ENCODE results near the gene FARP1.

The FARP1 gene

GRCh38 chr13:98176777-98177608 lies 34.1 kb downstream of the FARP1 start, which contains the start of gene RNF113B:
Gene RNF113B (minus strand): TSS chr13:98177269. CDS start chr13:98177236, 33 bp downstream.
- no peaks in the 10 kb centered on the region for H3K9me3 ChIP-seq (ENCODE audit: control insufficient read depth, low read length)
- H3K36me3 ChIP-seq (ENCODE audit: control insufficient read depth, insufficient read depth, low read length, severe bottlenecking), result no peaks in the 10 kb centered on the region
- peaks cover 33% of the 10 kb centered on the region for H3K4me1 ChIP-seq (ENCODE audit: control insufficient read depth, insufficient read depth, low read length)
- DNase-seq (ENCODE audit: low read depth), result no peak
- H3K27me3 ChIP-seq (replicated peaks; ENCODE audit: control insufficient read depth, insufficient read depth, low read length), result no peaks in the 10 kb centered on the region
- H3K4me3 ChIP-seq (ENCODE audit: low read length), result no peak within 1 kb of the TSS
- no peak within 1 kb of the TSS for H3K9ac ChIP-seq (ENCODE audit: low read length)

- no peaks in the 10 kb centered on the region for H3K36me3 ChIP-seq (ENCODE audit: control insufficient read depth, insufficient read depth, low read length, severe bottlenecking)
- H3K4me3 ChIP-seq (ENCODE audit: low read length), result no peak overlapping the region
- no peak overlapping the region for H3K9ac ChIP-seq (ENCODE audit: low read length)
- peaks cover 2% of the 10 kb centered on the region for H3K4me1 ChIP-seq (ENCODE audit: control insufficient read depth, insufficient read depth, low read length)
- DNase-seq (ENCODE audit: low read depth), result no peak
- H3K9me3 ChIP-seq (ENCODE audit: control insufficient read depth, low read length), result no peaks in the 10 kb centered on the region
- no peaks in the 10 kb centered on the region for H3K27me3 ChIP-seq (replicated peaks; ENCODE audit: control insufficient read depth, insufficient read depth, low read length)
Observed at GRCh38 chr13:98180092-98180491, 37.2 kb downstream of the FARP1 start.

DNA sequence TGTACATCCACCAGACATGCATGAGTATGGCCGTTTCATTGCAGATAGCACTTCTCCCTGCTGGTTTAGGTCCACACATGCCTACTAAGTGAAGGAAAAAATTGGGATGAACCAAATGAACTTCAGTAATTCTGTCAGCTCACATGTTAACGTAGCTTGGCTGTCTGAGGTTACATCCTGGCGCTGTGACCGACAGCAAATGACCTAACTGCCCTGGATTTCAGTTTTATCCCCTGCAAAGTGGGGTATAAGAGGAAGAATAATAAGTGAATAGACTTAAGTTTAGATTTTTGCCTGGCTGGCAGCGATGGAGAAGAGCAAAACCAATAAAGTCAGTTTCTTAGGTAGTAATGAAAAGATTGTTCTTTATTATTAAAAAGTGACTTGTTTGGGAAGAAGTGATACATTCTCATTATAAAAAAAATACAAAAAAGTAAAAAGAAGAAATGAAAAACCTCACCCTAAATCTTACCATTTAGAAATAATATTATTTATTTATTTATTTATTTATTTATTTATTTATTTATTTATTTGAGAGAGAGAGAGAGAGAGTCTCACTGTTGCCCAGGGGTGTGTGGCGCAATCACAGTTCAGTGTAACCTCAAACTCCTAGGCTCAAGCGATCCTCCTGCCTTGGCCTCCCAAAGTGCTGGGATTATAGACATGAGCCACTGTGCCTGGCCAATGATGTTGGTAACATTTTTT lies 38.4 kb downstream of the FARP1 start:
- Histone ChIP-seq H3K4me3 (ENCODE audit: low read length) (no peak overlapping the region), H3K36me3 (ENCODE audit: control insufficient read depth, insufficient read depth, low read length, severe bottlenecking) (no peaks in the 10 kb centered on the region), H3K9me3 (ENCODE audit: control insufficient read depth, low read length) (no peaks in the 10 kb centered on the region), H3K27me3 (replicated peaks; ENCODE audit: control insufficient read depth, insufficient read depth, low read length) (no peaks in the 10 kb centered on the region), H3K9ac (ENCODE audit: low read length) (no peak overlapping the region), H3K4me1 (ENCODE audit: control insufficient read depth, insufficient read depth, low read length) (no peaks in the 10 kb centered on the region)
- DNase-seq (ENCODE audit: low read depth), result no peak

DNA sequence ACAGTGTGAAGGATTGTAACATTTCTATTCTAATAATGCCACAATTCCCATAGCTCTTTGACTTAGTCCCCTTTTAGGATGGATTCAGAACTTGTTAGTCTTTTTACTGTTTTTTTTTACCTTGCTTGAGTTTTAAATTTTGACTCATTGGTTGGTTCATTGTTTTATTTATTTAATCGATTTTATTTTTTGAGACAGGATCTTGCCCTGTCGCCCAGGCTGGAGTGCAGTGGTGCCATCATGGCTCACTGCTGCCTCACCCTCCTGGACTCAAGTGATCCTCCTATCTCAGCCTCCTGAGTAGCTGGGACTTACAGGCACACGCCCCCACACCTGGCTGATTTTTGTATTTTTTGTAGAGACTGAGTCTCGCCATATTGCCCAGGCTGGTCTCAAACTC lies 39.3 kb downstream of the FARP1 start:
- DNase-seq (ENCODE audit: low read depth), result no peak
- no peaks in the 10 kb centered on the region for H3K9me3 ChIP-seq (ENCODE audit: control insufficient read depth, low read length)
- no peak overlapping the region for H3K4me3 ChIP-seq (ENCODE audit: low read length)

DNA sequence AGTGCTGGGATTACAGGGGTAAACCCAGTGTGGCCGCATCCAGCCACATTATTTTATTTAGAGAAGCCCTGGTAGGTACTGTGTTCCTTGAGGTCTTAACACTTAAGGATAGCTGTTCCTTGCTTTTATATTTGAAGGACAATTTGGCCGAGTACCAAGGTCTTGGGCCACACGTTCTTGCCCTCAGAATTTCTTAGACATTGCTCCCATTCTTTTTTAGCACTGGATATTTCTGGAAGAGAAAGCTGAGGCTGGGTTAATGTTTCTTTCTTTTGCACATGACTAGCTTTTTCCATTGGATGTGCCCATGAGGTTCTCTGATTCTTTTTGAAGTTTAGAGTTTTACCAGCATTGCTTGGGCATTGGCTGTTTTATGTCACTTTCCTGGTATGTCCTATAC lies 39.7 kb downstream of the FARP1 start:
- Histone ChIP-seq H3K4me3 (ENCODE audit: low read length) (no peak overlapping the region), H3K36me3 (ENCODE audit: control insufficient read depth, insufficient read depth, low read length, severe bottlenecking) (no peaks in the 10 kb centered on the region)
- DNase-seq (ENCODE audit: low read depth), result no peak

More for the DNA sequence above, 39.3 kb downstream of the FARP1 start:
- no peaks in the 10 kb centered on the region for H3K4me1 ChIP-seq (ENCODE audit: control insufficient read depth, insufficient read depth, low read length)
- H3K27me3 ChIP-seq (replicated peaks; ENCODE audit: control insufficient read depth, insufficient read depth, low read length), result no peaks in the 10 kb centered on the region
- no peak overlapping the region for H3K9ac ChIP-seq (ENCODE audit: low read length)
- H3K36me3 ChIP-seq (ENCODE audit: control insufficient read depth, insufficient read depth, low read length, severe bottlenecking), result no peaks in the 10 kb centered on the region

DNA sequence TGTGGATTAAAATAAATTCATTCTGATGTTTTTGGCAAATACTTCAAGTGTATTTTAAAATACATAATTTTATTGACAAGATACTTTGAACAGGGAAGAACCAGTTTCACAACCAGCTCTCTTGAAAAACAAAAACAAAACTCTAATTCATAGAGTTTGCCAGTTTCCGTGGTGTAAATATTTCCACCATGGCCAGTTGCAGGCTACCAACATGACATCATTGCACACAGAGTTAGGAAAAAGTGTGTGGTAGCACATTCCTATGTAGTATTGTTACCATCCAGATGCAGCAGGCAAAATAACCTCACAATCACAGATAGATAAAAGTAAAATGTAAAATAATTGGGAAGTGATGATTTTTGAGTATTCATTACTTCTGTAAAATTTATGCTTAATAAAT lies 41.9 kb downstream of the FARP1 start:
- peaks cover under 1% of the 10 kb centered on the region for H3K4me1 ChIP-seq (ENCODE audit: control insufficient read depth, insufficient read depth, low read length)
- H3K4me3 ChIP-seq (ENCODE audit: low read length), result no peak overlapping the region
- DNase-seq (ENCODE audit: low read depth), result no peak
- no peaks in the 10 kb centered on the region for H3K27me3 ChIP-seq (replicated peaks; ENCODE audit: control insufficient read depth, insufficient read depth, low read length)
- no peak overlapping the region for H3K9ac ChIP-seq (ENCODE audit: low read length)
- no peaks in the 10 kb centered on the region for H3K9me3 ChIP-seq (ENCODE audit: control insufficient read depth, low read length)
- H3K36me3 ChIP-seq (ENCODE audit: control insufficient read depth, insufficient read depth, low read length, severe bottlenecking), result no peaks in the 10 kb centered on the region

More for the DNA sequence above, 39.7 kb downstream of the FARP1 start:
- Histone ChIP-seq H3K4me1 (ENCODE audit: control insufficient read depth, insufficient read depth, low read length) (no peaks in the 10 kb centered on the region), H3K9me3 (ENCODE audit: control insufficient read depth, low read length) (no peaks in the 10 kb centered on the region), H3K27me3 (replicated peaks; ENCODE audit: control insufficient read depth, insufficient read depth, low read length) (no peaks in the 10 kb centered on the region), H3K9ac (ENCODE audit: low read length) (no peak overlapping the region)

DNA sequence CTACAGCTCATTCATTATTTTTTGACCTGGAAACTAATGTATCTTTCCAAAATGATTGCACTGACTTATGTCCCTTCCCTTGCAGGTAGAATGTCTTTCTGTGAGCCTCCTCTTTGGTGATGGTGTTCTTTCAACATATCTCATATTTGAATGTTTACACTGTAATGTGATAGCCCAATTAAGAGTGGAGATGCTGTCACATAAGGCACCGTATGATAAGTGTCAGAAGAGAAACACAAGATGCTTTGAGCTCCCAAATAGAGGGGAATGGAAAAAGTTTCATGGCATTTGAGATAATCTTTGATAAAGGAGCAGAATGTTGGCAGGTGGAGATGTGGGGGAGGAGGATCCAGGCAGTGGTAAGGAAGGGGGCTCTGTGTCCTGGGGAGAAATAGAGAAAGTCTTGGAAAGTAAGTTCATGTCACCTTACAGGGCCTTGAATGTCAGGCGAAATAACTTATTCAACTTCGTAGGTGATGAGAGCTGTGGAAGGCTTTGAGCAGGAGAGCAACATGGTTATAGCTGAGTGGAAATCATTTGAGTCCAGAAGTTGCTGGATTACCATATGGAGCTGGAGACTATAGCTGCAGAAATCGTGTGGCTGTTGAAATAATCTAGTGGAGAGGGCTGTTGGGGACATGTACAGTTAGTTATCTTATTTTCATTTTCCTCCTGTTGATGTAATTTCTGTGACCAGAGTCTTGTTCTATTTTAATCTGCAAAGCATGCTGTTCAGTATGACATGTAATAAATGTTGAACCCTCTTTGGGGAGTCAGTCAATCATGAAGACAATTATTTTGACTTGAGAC lies 44.5 kb downstream of the FARP1 start:
- Histone ChIP-seq H3K9ac (ENCODE audit: low read length) (no peak overlapping the region), H3K36me3 (ENCODE audit: control insufficient read depth, insufficient read depth, low read length, severe bottlenecking) (no peaks in the 10 kb centered on the region), H3K4me1 (ENCODE audit: control insufficient read depth, insufficient read depth, low read length) (peaks cover 5% of the 10 kb centered on the region), H3K4me3 (ENCODE audit: low read length) (no peak overlapping the region), H3K9me3 (ENCODE audit: control insufficient read depth, low read length) (no peaks in the 10 kb centered on the region), H3K27me3 (replicated peaks; ENCODE audit: control insufficient read depth, insufficient read depth, low read length) (no peaks in the 10 kb centered on the region)
- DNase-seq (ENCODE audit: low read depth), result no peak

- Histone ChIP-seq H3K4me3 (ENCODE audit: low read length) (no peak overlapping the region), H3K9me3 (ENCODE audit: control insufficient read depth, low read length) (no peaks in the 10 kb centered on the region), H3K36me3 (ENCODE audit: control insufficient read depth, insufficient read depth, low read length, severe bottlenecking) (no peaks in the 10 kb centered on the region), H3K4me1 (ENCODE audit: control insufficient read depth, insufficient read depth, low read length) (peaks cover 5% of the 10 kb centered on the region), H3K27me3 (replicated peaks; ENCODE audit: control insufficient read depth, insufficient read depth, low read length) (no peaks in the 10 kb centered on the region), H3K9ac (ENCODE audit: low read length) (no peak overlapping the region)
- no peak for DNase-seq (ENCODE audit: low read depth)
Observed at GRCh38 chr13:98187965-98188261, 45.0 kb downstream of the FARP1 start.

GRCh38 chr13:98188544-98189166 lies 45.8 kb downstream of the FARP1 start:
- H3K9me3 ChIP-seq (ENCODE audit: control insufficient read depth, low read length), result no peaks in the 10 kb centered on the region
- no peak overlapping the region for H3K9ac ChIP-seq (ENCODE audit: low read length)
- DNase-seq (ENCODE audit: low read depth), result no peak

DNA sequence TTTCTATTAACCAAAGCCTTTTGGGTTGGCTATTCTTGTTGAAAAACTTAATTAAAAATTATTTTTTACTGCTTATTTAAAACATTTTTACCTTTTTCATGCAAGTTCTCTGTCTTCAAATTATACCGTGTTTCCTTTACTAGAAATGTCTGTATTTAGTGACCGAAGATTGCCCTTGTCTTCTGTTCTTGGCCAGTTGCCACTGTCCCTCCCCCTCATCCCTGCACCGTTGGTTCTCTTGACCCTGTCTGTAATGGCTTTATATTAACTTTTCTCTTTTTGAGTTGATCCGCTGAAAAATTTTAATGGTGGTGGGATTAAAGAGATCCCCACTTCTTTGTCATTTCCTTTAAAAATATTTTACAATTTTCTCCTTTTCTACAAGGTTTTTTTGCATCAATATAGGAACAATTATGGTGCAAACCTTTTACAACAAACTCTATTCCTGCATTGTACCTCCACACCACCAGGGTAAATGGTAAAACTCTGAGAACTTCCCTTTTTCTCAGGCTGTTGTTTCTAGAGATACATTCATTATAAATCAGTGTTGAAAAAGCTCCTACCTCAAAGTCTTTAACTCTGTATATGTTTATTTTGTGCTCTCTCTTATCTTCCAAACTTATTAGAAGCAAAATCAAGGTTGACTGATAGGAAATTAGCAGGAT lies 47.1 kb downstream of the FARP1 start:
- H3K9ac ChIP-seq (ENCODE audit: low read length), result no peak overlapping the region

More at GRCh38 chr13:98188544-98189166, 45.8 kb downstream of the FARP1 start:
- Histone ChIP-seq H3K4me3 (ENCODE audit: low read length) (no peak overlapping the region), H3K36me3 (ENCODE audit: control insufficient read depth, insufficient read depth, low read length, severe bottlenecking) (no peaks in the 10 kb centered on the region), H3K27me3 (replicated peaks; ENCODE audit: control insufficient read depth, insufficient read depth, low read length) (no peaks in the 10 kb centered on the region), H3K4me1 (ENCODE audit: control insufficient read depth, insufficient read depth, low read length) (peaks cover 5% of the 10 kb centered on the region)

More for the DNA sequence above, 47.1 kb downstream of the FARP1 start:
- H3K9me3 ChIP-seq (ENCODE audit: control insufficient read depth, low read length), result no peaks in the 10 kb centered on the region
- no peaks in the 10 kb centered on the region for H3K36me3 ChIP-seq (ENCODE audit: control insufficient read depth, insufficient read depth, low read length, severe bottlenecking)
- no peaks in the 10 kb centered on the region for H3K27me3 ChIP-seq (replicated peaks; ENCODE audit: control insufficient read depth, insufficient read depth, low read length)
- H3K4me3 ChIP-seq (ENCODE audit: low read length), result no peak overlapping the region
- H3K4me1 ChIP-seq (ENCODE audit: control insufficient read depth, insufficient read depth, low read length), result peaks cover 9% of the 10 kb centered on the region
- DNase-seq (ENCODE audit: low read depth), result no peak

Data from adipocyte (in vitro differentiated cells).